ENCODE data around the gene JMJD8.

DNA sequence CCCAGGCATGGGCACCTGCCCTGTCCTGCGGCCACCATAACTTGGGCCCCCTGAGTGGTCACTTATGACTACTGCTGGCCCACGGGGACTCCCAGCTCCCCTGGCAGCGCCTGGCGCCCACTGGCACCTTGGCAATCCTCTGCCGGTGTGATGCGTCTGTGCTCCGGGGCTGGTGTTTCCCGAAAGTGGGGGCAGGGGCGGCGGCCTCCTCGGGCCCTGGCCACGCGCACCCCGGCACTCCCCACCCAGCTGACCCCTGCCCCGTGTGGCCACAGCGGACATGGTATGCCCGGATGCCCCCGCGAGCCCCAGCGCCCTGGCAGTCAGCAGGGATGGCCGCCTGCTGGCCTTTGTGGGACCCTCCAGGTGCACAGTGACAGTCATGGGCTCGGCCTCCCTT lies 26.6 kb downstream of the JMJD8 start:
- TF ChIP-seq, protein P1, sequence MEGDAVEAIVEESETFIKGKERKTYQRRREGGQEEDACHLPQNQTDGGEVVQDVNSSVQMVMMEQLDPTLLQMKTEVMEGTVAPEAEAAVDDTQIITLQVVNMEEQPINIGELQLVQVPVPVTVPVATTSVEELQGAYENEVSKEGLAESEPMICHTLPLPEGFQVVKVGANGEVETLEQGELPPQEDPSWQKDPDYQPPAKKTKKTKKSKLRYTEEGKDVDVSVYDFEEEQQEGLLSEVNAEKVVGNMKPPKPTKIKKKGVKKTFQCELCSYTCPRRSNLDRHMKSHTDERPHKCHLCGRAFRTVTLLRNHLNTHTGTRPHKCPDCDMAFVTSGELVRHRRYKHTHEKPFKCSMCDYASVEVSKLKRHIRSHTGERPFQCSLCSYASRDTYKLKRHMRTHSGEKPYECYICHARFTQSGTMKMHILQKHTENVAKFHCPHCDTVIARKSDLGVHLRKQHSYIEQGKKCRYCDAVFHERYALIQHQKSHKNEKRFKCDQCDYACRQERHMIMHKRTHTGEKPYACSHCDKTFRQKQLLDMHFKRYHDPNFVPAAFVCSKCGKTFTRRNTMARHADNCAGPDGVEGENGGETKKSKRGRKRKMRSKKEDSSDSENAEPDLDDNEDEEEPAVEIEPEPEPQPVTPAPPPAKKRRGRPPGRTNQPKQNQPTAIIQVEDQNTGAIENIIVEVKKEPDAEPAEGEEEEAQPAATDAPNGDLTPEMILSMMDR (IDR thresholded peaks at IDR 0.05) = no peak
- no peak for TF ChIP-seq ZFX (IDR thresholded peaks at IDR 0.05; ENCODE audit: borderline replicate concordance)
